Measurements from ENCODE around the gene CLK4.

GRCh38 chr5:178664141-178664540, 37.3 kb upstream of the CLK4 start:
- TF ChIP-seq POLR2A (IDR thresholded peaks at IDR 0.05) (no peak), CTCF (IDR thresholded peaks at IDR 0.05) (no peak)

All from vagina (tissue), 2 donors.